H9 (cell line): Measurements from ENCODE around the gene FARP1. TPM values are rescaled to one million over a fixed set of nuclear protein-coding genes. Genes with fewer than 3 reads are reported as not detected.

ENCODE experiments used
- DNase-seq: peaks from one replicate; pipeline ENCODE4 v3.0.0-alpha.2; 2017
- H2AFZ ChIP-seq: one replicate; pipeline ENCODE4 v1.6.1; 2013; ENCODE audit warnings: mild to moderate bottlenecking, low read length, control low read depth, moderate library complexity
- H2AK5ac ChIP-seq: 2 replicates; pipeline ENCODE4 v1.6.1; 2013; ENCODE audit warnings: low read length, control low read depth, mixed read lengths; ENCODE audit not compliant: insufficient read length
- H2BK120ac ChIP-seq: one replicate; pipeline ENCODE4 v1.6.1; 2013; ENCODE audit warnings: low read depth, mild to moderate bottlenecking, low read length, control low read depth, inconsistent platforms; ENCODE audit not compliant: poor library complexity, severe bottlenecking
- H2BK12ac ChIP-seq: 2 replicates; pipeline ENCODE4 v1.6.1; 2013; ENCODE audit warnings: low read length, control low read depth, mixed read lengths, low read depth; ENCODE audit not compliant: insufficient read length
- H2BK15ac ChIP-seq: 2 replicates; pipeline ENCODE4 v1.6.1; 2013; ENCODE audit warnings: low read depth, low read length, control low read depth
- H2BK20ac ChIP-seq: one replicate; pipeline ENCODE4 v1.6.1; 2013; ENCODE audit warnings: low read depth, mild to moderate bottlenecking, low read length, control low read depth, inconsistent platforms; ENCODE audit not compliant: poor library complexity, severe bottlenecking
- H2BK5ac ChIP-seq: 2 replicates; pipeline ENCODE4 v1.6.1; 2013; ENCODE audit warnings: low read length, control low read depth, mixed read lengths; ENCODE audit not compliant: insufficient read length
- H3K14ac ChIP-seq: 2 replicates; pipeline ENCODE4 v1.6.1; 2013; ENCODE audit warnings: low read length, control low read depth; ENCODE audit not compliant: insufficient read depth
- H3K18ac ChIP-seq: 2 replicates; pipeline ENCODE4 v1.6.1; 2013; ENCODE audit warnings: low read depth, mild to moderate bottlenecking, mixed read lengths, low read length, control low read depth; ENCODE audit not compliant: insufficient read length
- H3K23ac ChIP-seq: 2 replicates; pipeline ENCODE4 v1.6.1; 2013; ENCODE audit warnings: low read length, control low read depth, mixed read lengths, low read depth; ENCODE audit not compliant: insufficient read length
- H3K23me2 ChIP-seq: 2 replicates; pipeline ENCODE4 v1.6.1; 2013; ENCODE audit warnings: low read depth, mild to moderate bottlenecking, mixed read lengths, low read length, control low read depth; ENCODE audit not compliant: insufficient read length, poor library complexity, severe bottlenecking
- H3K27ac ChIP-seq: 2 replicates; pipeline ENCODE4 v1.5.1; 2013; ENCODE audit warnings: low read length, control low read depth, mixed read lengths, low read depth; ENCODE audit not compliant: insufficient read length
- H3K27me3 ChIP-seq: 2 replicates; pipeline ENCODE4 v1.6.1; 2013; ENCODE audit warnings: low read length, control low read depth, inconsistent platforms; ENCODE audit not compliant: insufficient read depth
- H3K4ac ChIP-seq: 2 replicates; pipeline ENCODE4 v1.6.1; 2013; ENCODE audit warnings: low read depth, mild to moderate bottlenecking, control low read depth, inconsistent platforms, low read length, moderate library complexity
- H3K4me1 ChIP-seq: 2 replicates; pipeline ENCODE4 v1.6.1; 2013; ENCODE audit warnings: low read length, control low read depth, inconsistent platforms; ENCODE audit not compliant: insufficient read depth
- H3K4me2 ChIP-seq: 2 replicates; pipeline ENCODE4 v1.6.1; 2013; ENCODE audit warnings: low read length, control low read depth, mixed read lengths; ENCODE audit not compliant: insufficient read length, insufficient read depth
- H3K56ac ChIP-seq: 2 replicates; pipeline ENCODE4 v1.6.1; 2013; ENCODE audit warnings: low read depth, mild to moderate bottlenecking, mixed read lengths, low read length, control low read depth; ENCODE audit not compliant: insufficient read length
- H3K79me1 ChIP-seq: 2 replicates; pipeline ENCODE4 v1.6.1; 2013; ENCODE audit warnings: low read depth, mild to moderate bottlenecking, moderate library complexity, low read length, control low read depth, inconsistent platforms; ENCODE audit not compliant: insufficient read depth, poor library complexity, severe bottlenecking
- H3K79me2 ChIP-seq: 2 replicates; pipeline ENCODE4 v1.6.1; 2013; ENCODE audit warnings: low read length, control low read depth, inconsistent platforms; ENCODE audit not compliant: insufficient read depth
- H3K9ac ChIP-seq: 2 replicates; pipeline ENCODE4 v1.6.1; 2013; ENCODE audit warnings: low read length, control low read depth, mixed read lengths; ENCODE audit not compliant: insufficient read length; ENCODE audit errors: extremely low read depth
- H3K9me3 ChIP-seq: one replicate; pipeline ENCODE4 v1.6.1; 2013; ENCODE audit warnings: low read depth, low read length, inconsistent platforms; ENCODE audit not compliant: control insufficient read depth
- H3T11ph ChIP-seq: one replicate; pipeline ENCODE4 v1.6.1; 2013; ENCODE audit warnings: mild to moderate bottlenecking, low read length, control low read depth, inconsistent platforms
- H4K20me1 ChIP-seq: one replicate; pipeline ENCODE4 v1.6.1; 2013; ENCODE audit not compliant: control insufficient read depth, insufficient read length, insufficient read depth
- H4K5ac ChIP-seq: 2 replicates; pipeline ENCODE4 v1.6.1; 2013; ENCODE audit warnings: low read depth, mild to moderate bottlenecking, mixed read lengths, low read length, control low read depth; ENCODE audit not compliant: insufficient read length
- H4K8ac ChIP-seq: replicated peaks from 2 replicates; pipeline ENCODE4 v1.6.1; 2013; ENCODE audit warnings: low read length, control low read depth, mixed read lengths, low read depth; ENCODE audit not compliant: insufficient read length
- H4K91ac ChIP-seq: 2 replicates; pipeline ENCODE4 v1.6.1; 2013; ENCODE audit warnings: low read depth, mild to moderate bottlenecking, moderate library complexity, mixed read lengths, low read length, control low read depth; ENCODE audit not compliant: insufficient read length
- H3K27ac Mint-ChIP-seq, 3 experiments: 2 replicates in 2 of 3; 3 replicates in 1 of 3; pipeline ENCODE4 v1.8.0; 2020 to 2021; ENCODE audit warnings: mixed read lengths in 3 of 3, mild to moderate bottlenecking in 1 of 3, moderate library complexity in 1 of 3
- H3K27me3 Mint-ChIP-seq: 2 replicates; pipeline ENCODE4 v1.8.0; 2021; ENCODE audit warnings: low read depth, mild to moderate bottlenecking, moderate library complexity, mixed read lengths
- H3K36me3 Mint-ChIP-seq, 3 experiments: 2 replicates in 2 of 3; 3 replicates in 1 of 3; pipeline ENCODE4 v1.8.0; 2020 to 2021; ENCODE audit warnings: low read depth in 3 of 3, mixed read lengths in 3 of 3; ENCODE audit not compliant: insufficient read depth in 1 of 3
- H3K4me1 Mint-ChIP-seq, 2 experiments: 2 replicates each; pipeline ENCODE4 v1.8.0; 2020; ENCODE audit warnings: mixed read lengths in 2 of 2
- H3K4me3 Mint-ChIP-seq, 2 experiments: 2 replicates in 1 of 2; 3 replicates in 1 of 2; pipeline ENCODE4 v1.8.0; 2020 to 2021; ENCODE audit warnings: mild to moderate bottlenecking in 2 of 2, mixed read lengths in 2 of 2, moderate library complexity in 1 of 2
- H3K9me3 Mint-ChIP-seq, 2 experiments: 2 replicates in 1 of 2; 3 replicates in 1 of 2; pipeline ENCODE4 v1.8.0; 2020; ENCODE audit warnings: mild to moderate bottlenecking in 2 of 2, mixed read lengths in 2 of 2, moderate library complexity in 1 of 2
- WGBS: extraction: QIAGEN DNeasy Blood & Tissue Kit; methylation state at CpG from one replicate; pipeline ENCODE4 v1.1.7; 2013; ENCODE audit warnings: missing lambda C conversion rate, low lambda C conversion rate, mixed read lengths; ENCODE audit not compliant: insufficient read length; ENCODE audit errors: extremely low coverage; 5-methylcytosine and 5-hydroxymethylcytosine counted together
- total RNA-seq: library from RNA; stranded (reverse); gene quantifications from 2 replicates; pipeline ENCODE4 v1.2.1, GENCODE V29; 2021
- TF ChIP-seq, protein P1 (sequence below): fragments of 200-600 bp; sonication (generic); conservative IDR thresholded peaks from 3 replicates; pipeline ENCODE4 v1.8.0; 2021; ENCODE audit warnings: antibody characterized with exemption, mild to moderate bottlenecking

Gene FARP1
- total RNA-seq, 1 experiment from 2014 or later = 95.9 TPM

DNA sequence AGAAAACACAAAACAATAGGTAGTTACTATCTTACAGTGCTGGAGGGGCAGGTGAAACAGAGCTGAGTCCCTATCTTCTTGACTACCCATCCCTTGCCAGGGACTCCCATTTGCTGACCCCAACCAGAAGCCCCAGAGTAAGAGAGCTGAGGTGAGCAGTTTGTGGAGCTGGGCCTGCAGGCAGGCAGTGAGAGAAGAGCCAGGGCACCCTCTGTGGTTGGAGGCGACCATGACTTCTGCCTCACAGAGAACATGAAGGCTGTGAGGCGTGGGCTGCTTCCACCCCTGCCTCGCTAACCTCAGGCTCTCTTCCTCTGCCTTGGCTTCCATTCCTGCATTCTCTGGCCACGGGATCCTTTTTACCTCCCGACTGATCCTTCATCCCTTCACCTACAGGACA is 81.7 kb downstream of the FARP1 start:
- no peak overlapping the region for H2AFZ ChIP-seq
- no peak overlapping the region for H2BK15ac ChIP-seq
- H3K79me2 ChIP-seq = no peaks in the 10 kb centered on the region; the same call in 1 of the 2 replicates
- no peak overlapping the region for H3K4me3 Mint-ChIP-seq
- peak overlapping the region in 2 of 3 experiments; percentile 2 to 15; a peak in 2 of 7 replicates for H3K27ac Mint-ChIP-seq
- H3K14ac ChIP-seq = no peak overlapping the region
- no peaks in the 10 kb centered on the region for H4K20me1 ChIP-seq
- no peak overlapping the region for H2BK20ac ChIP-seq
- no peaks in the 10 kb centered on the region for H3K4me1 ChIP-seq
- H3K4me2 ChIP-seq = no peak overlapping the region
- no peak overlapping the region for H4K91ac ChIP-seq
- no peaks in the 10 kb centered on the region for H3K23me2 ChIP-seq
- H3K4me1 Mint-ChIP-seq = peaks cover 5 to 10% of the 10 kb centered on the region in 2 experiments
- no peak overlapping the region for H3K27ac ChIP-seq
- H2AK5ac ChIP-seq = no peak overlapping the region
- no peak for DNase-seq
- H3K9me3 Mint-ChIP-seq = peaks cover 0 to 12% of the 10 kb centered on the region in 2 experiments; a peak in 3 of 5 replicates
- no peak overlapping the region for H2BK5ac ChIP-seq
- no peak overlapping the region for H3T11ph ChIP-seq
- H3K27me3 ChIP-seq = no peaks in the 10 kb centered on the region
- no peak overlapping the region for H4K8ac ChIP-seq
- TF ChIP-seq, protein P1, sequence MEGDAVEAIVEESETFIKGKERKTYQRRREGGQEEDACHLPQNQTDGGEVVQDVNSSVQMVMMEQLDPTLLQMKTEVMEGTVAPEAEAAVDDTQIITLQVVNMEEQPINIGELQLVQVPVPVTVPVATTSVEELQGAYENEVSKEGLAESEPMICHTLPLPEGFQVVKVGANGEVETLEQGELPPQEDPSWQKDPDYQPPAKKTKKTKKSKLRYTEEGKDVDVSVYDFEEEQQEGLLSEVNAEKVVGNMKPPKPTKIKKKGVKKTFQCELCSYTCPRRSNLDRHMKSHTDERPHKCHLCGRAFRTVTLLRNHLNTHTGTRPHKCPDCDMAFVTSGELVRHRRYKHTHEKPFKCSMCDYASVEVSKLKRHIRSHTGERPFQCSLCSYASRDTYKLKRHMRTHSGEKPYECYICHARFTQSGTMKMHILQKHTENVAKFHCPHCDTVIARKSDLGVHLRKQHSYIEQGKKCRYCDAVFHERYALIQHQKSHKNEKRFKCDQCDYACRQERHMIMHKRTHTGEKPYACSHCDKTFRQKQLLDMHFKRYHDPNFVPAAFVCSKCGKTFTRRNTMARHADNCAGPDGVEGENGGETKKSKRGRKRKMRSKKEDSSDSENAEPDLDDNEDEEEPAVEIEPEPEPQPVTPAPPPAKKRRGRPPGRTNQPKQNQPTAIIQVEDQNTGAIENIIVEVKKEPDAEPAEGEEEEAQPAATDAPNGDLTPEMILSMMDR = no peak; the same call in 2 of the 3 replicates
- peaks cover 2% of the 10 kb centered on the region for H3K79me1 ChIP-seq
- no peak overlapping the region for H3K18ac ChIP-seq
- no peak overlapping the region for H4K5ac ChIP-seq
- H3K9me3 ChIP-seq = no peaks in the 10 kb centered on the region
- peaks cover 21 to 30% (median 26%) of the 10 kb centered on the region in 3 experiments; a peak in 6 of 7 replicates for H3K36me3 Mint-ChIP-seq
- WGBS = no CpG with 5 or more reads among the region's 5 CpGs
- H2BK120ac ChIP-seq = no peak overlapping the region
- H3K27me3 Mint-ChIP-seq = no peaks in the 10 kb centered on the region
- no peak overlapping the region for H2BK12ac ChIP-seq
- no peak overlapping the region for H3K4ac ChIP-seq
- H3K9ac ChIP-seq = no peak overlapping the region
- H3K23ac ChIP-seq = no peak overlapping the region
- no peak overlapping the region for H3K56ac ChIP-seq
